Spleen (tissue), 7 donors: ENCODE measurements around the gene L3HYPDH.

ENCODE experiments used
- POLR2A ChIP-seq, 3 donors: fragments of 450-650 bp; IDR thresholded peaks; one replicate each; pipeline ENCODE4 v1.5.1; 2017; ENCODE audit warnings: antibody characterized with exemption in 3 of 3, mild to moderate bottlenecking in 1 of 3
- POLR2AphosphoS5 ChIP-seq, 3 donors: sonication (generic); formaldehyde crosslinking; IDR thresholded peaks; one replicate each; pipeline ENCODE4 v1.5.1; 2017; ENCODE audit warnings: antibody characterized with exemption in 3 of 3
- TF ChIP-seq, protein P1 (sequence below), 11 experiments: fragments of 200-600 bp in 7 of 11; fragments of 450-650 bp in 4 of 11; sonication (generic) in 4 of 11; IDR thresholded peaks in 8 of 11; conservative IDR thresholded peaks in 3 of 11; 1 replicate in 7 of 11; 2 replicates in 4 of 11; pipeline versions ENCODE4 v1.4.0 to v1.8.0; 2016 to 2021; ENCODE audit warnings: antibody characterized with exemption in 11 of 11, inconsistent platforms in 4 of 11, mild to moderate bottlenecking in 1 of 11
- donor health status: DM: no; HTN: no; CAD: no; lungs with moderate emphysema.
- donor health status: DM: no; HTN: no; CAD: no.
- donor health status: DM: no; HTN: no; CAD: no.

GRCh38 chr14:59475709-59476108, 8.5 kb downstream of the L3HYPDH start:
- TF ChIP-seq, protein P1, sequence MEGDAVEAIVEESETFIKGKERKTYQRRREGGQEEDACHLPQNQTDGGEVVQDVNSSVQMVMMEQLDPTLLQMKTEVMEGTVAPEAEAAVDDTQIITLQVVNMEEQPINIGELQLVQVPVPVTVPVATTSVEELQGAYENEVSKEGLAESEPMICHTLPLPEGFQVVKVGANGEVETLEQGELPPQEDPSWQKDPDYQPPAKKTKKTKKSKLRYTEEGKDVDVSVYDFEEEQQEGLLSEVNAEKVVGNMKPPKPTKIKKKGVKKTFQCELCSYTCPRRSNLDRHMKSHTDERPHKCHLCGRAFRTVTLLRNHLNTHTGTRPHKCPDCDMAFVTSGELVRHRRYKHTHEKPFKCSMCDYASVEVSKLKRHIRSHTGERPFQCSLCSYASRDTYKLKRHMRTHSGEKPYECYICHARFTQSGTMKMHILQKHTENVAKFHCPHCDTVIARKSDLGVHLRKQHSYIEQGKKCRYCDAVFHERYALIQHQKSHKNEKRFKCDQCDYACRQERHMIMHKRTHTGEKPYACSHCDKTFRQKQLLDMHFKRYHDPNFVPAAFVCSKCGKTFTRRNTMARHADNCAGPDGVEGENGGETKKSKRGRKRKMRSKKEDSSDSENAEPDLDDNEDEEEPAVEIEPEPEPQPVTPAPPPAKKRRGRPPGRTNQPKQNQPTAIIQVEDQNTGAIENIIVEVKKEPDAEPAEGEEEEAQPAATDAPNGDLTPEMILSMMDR (IDR thresholded peaks at IDR 0.05 in 8 of 11, conservative IDR thresholded peaks at IDR 0.05 in 3 of 11) = no peak
- TF ChIP-seq POLR2A (IDR thresholded peaks at IDR 0.05) (no peak), POLR2AphosphoS5 (IDR thresholded peaks at IDR 0.05) (no peak)
